Measurements from ENCODE around the gene ASPN. TPM values are rescaled to one million over a fixed set of nuclear protein-coding genes. Genes with fewer than 3 reads are reported as not detected.
A peak's percentile ranks its signal among the peaks of the same experiment; 100 is the strongest.

The ASPN gene
- total RNA-seq: 100 to 1,000 TPM in 1 of 4 donors, 1 to 10 TPM in 3; 1.5 to 102 (median 3.9) TPM

DNA sequence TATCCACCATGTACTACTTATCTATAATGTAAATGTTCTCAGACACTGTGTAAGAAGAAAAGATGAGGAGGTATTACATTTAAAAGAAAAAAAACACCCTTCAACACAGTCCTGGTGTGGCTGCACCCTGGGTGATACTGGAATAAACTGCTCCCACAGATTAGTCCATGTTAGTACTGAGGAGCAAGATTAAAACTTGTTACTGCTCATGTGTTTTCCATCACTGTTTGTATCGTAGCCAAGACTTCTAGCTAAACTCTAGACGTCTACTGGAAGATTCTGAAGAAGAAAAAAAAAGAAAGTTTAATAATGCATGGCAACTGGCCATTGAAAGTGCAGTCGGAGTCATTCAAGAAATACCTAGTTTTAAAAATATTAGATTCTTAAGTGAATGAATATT is at the start of gene ASPN:
Gene ASPN, minus strand, starts transcription at position 178 of the 400 bp plus-strand sequence.
- Histone ChIP-seq H3K27ac (peak within 1 kb of the TSS; percentile 62 to 78 (median 70)), H3K4me3 (peak within 1 kb of the TSS in 1 of 4 donors; percentile 17), H3K9me3 (no peaks in the 10 kb centered on the region), H3K27me3 (no peaks in the 10 kb centered on the region), H3K4me1 (peaks cover 0 to 41% (median 2%) of the 10 kb centered on the region in 4 donors), H3K36me3 (no peaks in the 10 kb centered on the region)
- intact Hi-C loops (cut with DNase I; ENCODE audit: low total_unique reads) (no loop called here), in situ Hi-C loops (cut with MboI; ENCODE audit: low pct_ligation_motif_present in 1 of 4, low pct_unique_long_range_greater_than_20kb in 1 of 4, low sequenced_read_pairs in 3 of 4) (no loop called here)
- no peak for DNase-seq
- TF ChIP-seq POLR2A (IDR thresholded peaks at IDR 0.05) (no peak), POLR2AphosphoS5 (IDR thresholded peaks at IDR 0.05) (peak in 2 of 3 donors; percentile 7 to 55)
- WGBS, 2 donors (ENCODE audit: low coverage in 1 of 2): 66 to 70% methylated on average over 3 of the region's 3 CpGs

DNA sequence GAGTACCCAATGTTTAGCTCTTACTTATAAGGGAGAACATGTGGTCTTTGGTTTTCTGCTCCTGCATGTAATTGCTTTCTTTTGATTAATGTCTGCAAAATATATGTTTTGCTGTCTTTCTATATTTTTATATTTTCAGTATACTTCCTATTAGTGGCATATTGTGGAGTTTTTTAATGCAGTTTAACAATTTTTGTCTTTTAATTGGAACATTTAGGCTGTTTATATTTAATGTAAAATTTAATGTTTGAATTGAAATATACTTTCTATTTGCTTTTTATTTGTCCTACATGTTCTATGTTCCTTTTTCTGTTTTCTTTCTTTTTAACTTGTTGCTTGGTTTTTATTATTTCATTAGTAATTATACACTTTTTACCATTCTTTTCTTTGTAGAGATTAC is 48.6 kb upstream of the ASPN start:
- TF ChIP-seq, protein P1, sequence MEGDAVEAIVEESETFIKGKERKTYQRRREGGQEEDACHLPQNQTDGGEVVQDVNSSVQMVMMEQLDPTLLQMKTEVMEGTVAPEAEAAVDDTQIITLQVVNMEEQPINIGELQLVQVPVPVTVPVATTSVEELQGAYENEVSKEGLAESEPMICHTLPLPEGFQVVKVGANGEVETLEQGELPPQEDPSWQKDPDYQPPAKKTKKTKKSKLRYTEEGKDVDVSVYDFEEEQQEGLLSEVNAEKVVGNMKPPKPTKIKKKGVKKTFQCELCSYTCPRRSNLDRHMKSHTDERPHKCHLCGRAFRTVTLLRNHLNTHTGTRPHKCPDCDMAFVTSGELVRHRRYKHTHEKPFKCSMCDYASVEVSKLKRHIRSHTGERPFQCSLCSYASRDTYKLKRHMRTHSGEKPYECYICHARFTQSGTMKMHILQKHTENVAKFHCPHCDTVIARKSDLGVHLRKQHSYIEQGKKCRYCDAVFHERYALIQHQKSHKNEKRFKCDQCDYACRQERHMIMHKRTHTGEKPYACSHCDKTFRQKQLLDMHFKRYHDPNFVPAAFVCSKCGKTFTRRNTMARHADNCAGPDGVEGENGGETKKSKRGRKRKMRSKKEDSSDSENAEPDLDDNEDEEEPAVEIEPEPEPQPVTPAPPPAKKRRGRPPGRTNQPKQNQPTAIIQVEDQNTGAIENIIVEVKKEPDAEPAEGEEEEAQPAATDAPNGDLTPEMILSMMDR (IDR thresholded peaks at IDR 0.05): no peak
- TF ChIP-seq EP300 (IDR thresholded peaks at IDR 0.05; ENCODE audit: low read depth) (no peak), POLR2AphosphoS5 (IDR thresholded peaks at IDR 0.05) (no peak), POLR2A (IDR thresholded peaks at IDR 0.05) (no peak)
- Histone ChIP-seq H3K27me3 (no peaks in the 10 kb centered on the region), H3K9me3 (no peaks in the 10 kb centered on the region), H3K27ac (no peak overlapping the region), H3K36me3 (no peaks in the 10 kb centered on the region), H3K4me3 (no peak overlapping the region), H3K4me1 (no peaks in the 10 kb centered on the region)
- intact Hi-C loops (cut with DNase I; ENCODE audit: low total_unique reads) (no loop called here), in situ Hi-C loops (cut with MboI; ENCODE audit: low pct_ligation_motif_present in 1 of 4, low pct_unique_long_range_greater_than_20kb in 1 of 4, low sequenced_read_pairs in 3 of 4) (no loop called here)
- DNase-seq: no peak

DNA sequence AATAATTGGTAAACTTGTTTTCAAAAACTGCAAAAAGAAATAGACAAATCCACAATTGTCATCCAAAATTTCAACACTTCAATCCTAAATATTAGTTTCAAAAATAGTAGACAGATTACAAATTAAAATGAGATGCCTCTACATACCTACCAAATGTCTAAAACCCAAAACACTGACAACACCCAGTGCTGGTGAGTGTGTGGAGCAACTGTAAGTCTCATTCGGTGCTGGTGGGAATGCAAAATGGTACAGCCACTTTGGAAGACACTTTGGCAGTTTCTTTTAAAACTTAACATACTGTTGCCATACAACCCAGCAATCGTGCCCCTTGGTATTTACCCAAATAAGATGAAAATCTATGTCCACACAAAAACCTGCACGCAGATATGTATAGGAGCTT is 46.8 kb upstream of the ASPN start:
- Histone ChIP-seq H3K9me3 (no peaks in the 10 kb centered on the region), H3K4me1 (no peaks in the 10 kb centered on the region), H3K27me3 (no peaks in the 10 kb centered on the region), H3K27ac (no peak overlapping the region), H3K4me3 (no peak overlapping the region), H3K36me3 (no peaks in the 10 kb centered on the region)
- no peak for TF ChIP-seq POLR2A (IDR thresholded peaks at IDR 0.05)
- TF ChIP-seq, protein P1 (IDR thresholded peaks at IDR 0.05): no peak
- TF ChIP-seq EP300 (IDR thresholded peaks at IDR 0.05; ENCODE audit: low read depth): no peak
- no peak for TF ChIP-seq POLR2AphosphoS5 (IDR thresholded peaks at IDR 0.05)
- intact Hi-C loops (cut with DNase I; ENCODE audit: low total_unique reads): no loop called here
- 91 to 100% methylated on average over 3 of the region's 3 CpGs for WGBS, 2 donors (ENCODE audit: low coverage in 1 of 2)
- DNase-seq: no peak
- in situ Hi-C loops (cut with MboI; ENCODE audit: low pct_ligation_motif_present in 1 of 4, low pct_unique_long_range_greater_than_20kb in 1 of 4, low sequenced_read_pairs in 3 of 4): no loop called here

GRCh38 chr9:92528522-92528849 is 46.2 kb upstream of the ASPN start:
- WGBS, 2 donors (ENCODE audit: low coverage in 1 of 2): 83 to 97% methylated on average over 1 of the region's 1 CpG
- DNase-seq: no peak

More at GRCh38 chr9:92528522-92528849, 46.2 kb upstream of the ASPN start:
- H3K4me1 ChIP-seq: no peaks in the 10 kb centered on the region
- TF ChIP-seq, protein P1 (IDR thresholded peaks at IDR 0.05): no peak
- TF ChIP-seq EP300 (IDR thresholded peaks at IDR 0.05; ENCODE audit: low read depth): no peak
- no peak for TF ChIP-seq POLR2A (IDR thresholded peaks at IDR 0.05)
- TF ChIP-seq POLR2AphosphoS5 (IDR thresholded peaks at IDR 0.05): no peak
- intact Hi-C loops (cut with DNase I; ENCODE audit: low total_unique reads) (no loop called here), in situ Hi-C loops (cut with MboI; ENCODE audit: low pct_ligation_motif_present in 1 of 4, low pct_unique_long_range_greater_than_20kb in 1 of 4, low sequenced_read_pairs in 3 of 4) (no loop called here)
- H3K4me3 ChIP-seq: no peak overlapping the region
- no peaks in the 10 kb centered on the region for H3K36me3 ChIP-seq
- H3K27ac ChIP-seq: no peak overlapping the region
- H3K9me3 ChIP-seq: no peaks in the 10 kb centered on the region
- no peaks in the 10 kb centered on the region for H3K27me3 ChIP-seq

All from transverse colon (tissue), 4 donors.